ENCODE data around the gene XIAP.
"Not testable (repeated sequence)": the region's sequence is repeated elsewhere in the genome, so short reads cannot be mapped to it uniquely, and the experiment has no call there.

The XIAP gene

GRCh38 chrX:123906557-123907316 lies 46.9 kb downstream of the XIAP start:
- Mint-ChIP-seq H3K4me3 (no peak overlapping the region), H3K27me3 (no peaks in the 10 kb centered on the region), H3K36me3 (ENCODE audit: low read depth) (peaks cover 26% of the 10 kb centered on the region), H3K4me1 (ENCODE audit: low read depth) (peaks cover 11% of the 10 kb centered on the region), H3K27ac (peak overlapping the region; percentile 60), H3K9me3 (no peaks in the 10 kb centered on the region)

- H3K9me3 Mint-ChIP-seq = no peaks in the 10 kb centered on the region
- H3K4me1 Mint-ChIP-seq (ENCODE audit: low read depth) = peaks cover 11% of the 10 kb centered on the region
- no peak overlapping the region for H3K4me3 Mint-ChIP-seq
- H3K27ac Mint-ChIP-seq = no peak overlapping the region
- no peaks in the 10 kb centered on the region for H3K27me3 Mint-ChIP-seq
- H3K36me3 Mint-ChIP-seq (ENCODE audit: low read depth) = peaks cover 22% of the 10 kb centered on the region
These were observed 49.7 kb downstream of the XIAP start for GRCh38 chrX:123909523-123909922.

- Mint-ChIP-seq H3K4me3 (no peak overlapping the region), H3K9me3 (no peaks in the 10 kb centered on the region), H3K27ac (no peak overlapping the region), H3K4me1 (ENCODE audit: low read depth) (no peaks in the 10 kb centered on the region), H3K36me3 (ENCODE audit: low read depth) (no peaks in the 10 kb centered on the region), H3K27me3 (no peaks in the 10 kb centered on the region)
These were observed 57.2 kb downstream of the XIAP start for GRCh38 chrX:123917069-123917468.

- no peak overlapping the region for H3K4me3 Mint-ChIP-seq
- no peaks in the 10 kb centered on the region for H3K27me3 Mint-ChIP-seq
- no peaks in the 10 kb centered on the region for H3K36me3 Mint-ChIP-seq (ENCODE audit: low read depth)
- no peaks in the 10 kb centered on the region for H3K4me1 Mint-ChIP-seq (ENCODE audit: low read depth)
- no peaks in the 10 kb centered on the region for H3K9me3 Mint-ChIP-seq
- no peak overlapping the region for H3K27ac Mint-ChIP-seq
These were observed 58.4 kb downstream of the XIAP start for GRCh38 chrX:123918106-123918721.

- Mint-ChIP-seq H3K27me3 (no peaks in the 10 kb centered on the region), H3K9me3 (no peaks in the 10 kb centered on the region), H3K4me1 (ENCODE audit: low read depth) (no peaks in the 10 kb centered on the region), H3K27ac (no peak overlapping the region), H3K36me3 (ENCODE audit: low read depth) (no peaks in the 10 kb centered on the region), H3K4me3 (no peak overlapping the region)
These were observed 60.4 kb downstream of the XIAP start for GRCh38 chrX:123920105-123920785.

- Mint-ChIP-seq H3K4me1 (ENCODE audit: low read depth) (no peaks in the 10 kb centered on the region), H3K9me3 (no peaks in the 10 kb centered on the region), H3K36me3 (ENCODE audit: low read depth) (no peaks in the 10 kb centered on the region), H3K4me3 (no peak overlapping the region), H3K27ac (no peak overlapping the region), H3K27me3 (no peaks in the 10 kb centered on the region)
These were observed 63.4 kb downstream of the XIAP start for GRCh38 chrX:123923211-123923610.

- Mint-ChIP-seq H3K27me3 (no peaks in the 10 kb centered on the region), H3K9me3 (no peaks in the 10 kb centered on the region), H3K4me3 (no peak overlapping the region), H3K36me3 (ENCODE audit: low read depth) (no peaks in the 10 kb centered on the region), H3K27ac (no peak overlapping the region), H3K4me1 (ENCODE audit: low read depth) (no peaks in the 10 kb centered on the region)
These were observed 64.3 kb downstream of the XIAP start for GRCh38 chrX:123924186-123924585.

- no peak overlapping the region for H3K4me3 Mint-ChIP-seq
- H3K9me3 Mint-ChIP-seq = no peaks in the 10 kb centered on the region
- H3K27me3 Mint-ChIP-seq = no peaks in the 10 kb centered on the region
- no peak overlapping the region for H3K27ac Mint-ChIP-seq
- H3K4me1 Mint-ChIP-seq (ENCODE audit: low read depth) = no peaks in the 10 kb centered on the region
- H3K36me3 Mint-ChIP-seq (ENCODE audit: low read depth) = no peaks in the 10 kb centered on the region
These were observed 68.0 kb downstream of the XIAP start for GRCh38 chrX:123927845-123928244.

- H3K4me3 Mint-ChIP-seq; H3K27me3 Mint-ChIP-seq; H3K4me1 Mint-ChIP-seq (ENCODE audit: low read depth); H3K9me3 Mint-ChIP-seq; H3K27ac Mint-ChIP-seq; H3K36me3 Mint-ChIP-seq (ENCODE audit: low read depth): not testable (repeated sequence)
These were observed 72.2 kb downstream of the XIAP start for GRCh38 chrX:123932055-123932454.

- Mint-ChIP-seq H3K4me1 (ENCODE audit: low read depth) (no peaks in the 10 kb centered on the region), H3K4me3 (no peak overlapping the region), H3K36me3 (ENCODE audit: low read depth) (no peaks in the 10 kb centered on the region), H3K27ac (no peak overlapping the region), H3K27me3 (no peaks in the 10 kb centered on the region), H3K9me3 (no peaks in the 10 kb centered on the region)
These were observed 83.2 kb downstream of the XIAP start for GRCh38 chrX:123943074-123943473.

- Mint-ChIP-seq H3K27ac (no peak overlapping the region), H3K9me3 (no peaks in the 10 kb centered on the region), H3K36me3 (ENCODE audit: low read depth) (no peaks in the 10 kb centered on the region), H3K4me1 (ENCODE audit: low read depth) (no peaks in the 10 kb centered on the region), H3K27me3 (no peaks in the 10 kb centered on the region), H3K4me3 (no peak overlapping the region)
These were observed 83.6 kb downstream of the XIAP start for GRCh38 chrX:123943488-123943887.

- H3K27ac Mint-ChIP-seq = no peak overlapping the region
- H3K27me3 Mint-ChIP-seq = no peaks in the 10 kb centered on the region
- no peaks in the 10 kb centered on the region for H3K9me3 Mint-ChIP-seq
- no peaks in the 10 kb centered on the region for H3K36me3 Mint-ChIP-seq (ENCODE audit: low read depth)
- no peak overlapping the region for H3K4me3 Mint-ChIP-seq
- no peaks in the 10 kb centered on the region for H3K4me1 Mint-ChIP-seq (ENCODE audit: low read depth)
These were observed 90.0 kb downstream of the XIAP start for GRCh38 chrX:123949846-123950245.

- H3K27ac Mint-ChIP-seq = peak overlapping the region; percentile 89
- H3K27me3 Mint-ChIP-seq = no peaks in the 10 kb centered on the region
- H3K36me3 Mint-ChIP-seq (ENCODE audit: low read depth) = peaks cover 10% of the 10 kb centered on the region
- peak overlapping the region; percentile 97 for H3K4me3 Mint-ChIP-seq
- no peaks in the 10 kb centered on the region for H3K9me3 Mint-ChIP-seq
- H3K4me1 Mint-ChIP-seq (ENCODE audit: low read depth) = peaks cover 17% of the 10 kb centered on the region
These were observed 99.6 kb downstream of the XIAP start for GRCh38 chrX:123959281-123960063.

GRCh38 chrX:123960956-123961267 lies 101.1 kb downstream of the XIAP start:
- peaks cover 30% of the 10 kb centered on the region for H3K4me1 Mint-ChIP-seq (ENCODE audit: low read depth)
- peak overlapping the region; percentile 97 for H3K4me3 Mint-ChIP-seq
- peak overlapping the region; percentile 99 for H3K27ac Mint-ChIP-seq
- H3K27me3 Mint-ChIP-seq = no peaks in the 10 kb centered on the region
- peaks cover 10% of the 10 kb centered on the region for H3K36me3 Mint-ChIP-seq (ENCODE audit: low read depth)
- H3K9me3 Mint-ChIP-seq = no peaks in the 10 kb centered on the region

Measured in stimulated activated naive CD8-positive, alpha-beta T cell treated with anti-CD3 and anti-CD28 coated beads, Interleukin-15, Interleukin-2, amounts not matched to agents 100 ng/mL and 50 ng/mL, for 24 hours (primary cell).